Lower leg skin (tissue), 4 donors: Measurements from ENCODE around the gene PARK7. TPM values are rescaled to one million over a fixed set of nuclear protein-coding genes. Genes with fewer than 3 reads are reported as not detected.
"Not testable (repeated sequence)": the region's sequence is repeated elsewhere in the genome, so short reads cannot be mapped to it uniquely, and the experiment has no call there.

Source experiments
- DNase-seq, 2 donors: peaks; one replicate each; pipeline ENCODE4 v3.0.0-alpha.2; 2019; ENCODE audit warnings: low spot score in 2 of 2
- H3K4me3 ChIP-seq: fragments of 200-600 bp; sonication (generic); 2 replicates; pipeline ENCODE4 v1.5.1; 2017; ENCODE audit warnings: mild to moderate bottlenecking, low read depth; ENCODE audit not compliant: poor library complexity, severe bottlenecking
- POLR2A ChIP-seq, 2 donors: fragments of 450-650 bp; IDR thresholded peaks; one replicate each; pipeline ENCODE4 v1.6.1; 2016 to 2017; ENCODE audit warnings: antibody characterized with exemption in 2 of 2, mild to moderate bottlenecking in 1 of 2, moderate library complexity in 1 of 2
- WGBS, 2 donors: methylation state at CpG; one replicate each; pipeline ENCODE4 v1.1.5; 2018; 5-methylcytosine and 5-hydroxymethylcytosine counted together
- intact Hi-C: fragments of 100-400 bp; cut with DNase I; formaldehyde crosslinking; loops from one replicate; pipeline ENCODE4 v1.15.0; 2023; ENCODE audit warnings: low total_unique reads
- total RNA-seq, 4 donors: library from RNA; depleted of rRNA; stranded (reverse); fragments of >200 nt; gene quantifications; one replicate each; pipeline ENCODE4 v1.1.0, GENCODE V29; 2016
- TF ChIP-seq, protein P1 (sequence below), 3 donors: fragments of 450-650 bp; IDR thresholded peaks; one replicate each; pipeline ENCODE4 v1.5.1; 2016; ENCODE audit warnings: antibody characterized with exemption in 3 of 3, mild to moderate bottlenecking in 3 of 3, moderate library complexity in 2 of 3

The PARK7 gene
- total RNA-seq, 4 donors from 2014 or later = 74.8 to 94.0 (median 87.8) TPM

DNA sequence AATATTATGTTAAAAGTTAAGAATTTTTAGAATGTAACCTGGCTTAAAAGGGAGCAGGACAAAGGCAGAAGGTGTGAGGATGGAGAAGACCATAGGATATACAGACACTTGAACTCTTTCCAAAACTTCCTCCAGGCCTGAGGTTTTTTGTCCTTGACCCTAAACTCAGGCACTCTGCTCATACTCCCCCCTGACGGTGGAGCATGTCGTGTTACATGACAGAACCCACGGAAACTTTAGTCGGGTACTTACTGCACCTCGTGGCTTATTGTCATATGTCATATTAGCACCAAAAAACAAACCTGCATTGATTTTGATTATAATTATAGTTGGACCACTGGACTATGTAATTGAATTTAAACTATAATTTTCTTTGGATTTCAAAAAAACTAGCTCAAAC is 41.6 kb upstream of the PARK7 start:
- intact Hi-C loops = no loop called here
- H3K4me3 ChIP-seq = no peak overlapping the region
- no peak for DNase-seq
- 82 to 83% methylated on average over 5 of the region's 5 CpGs for WGBS, 2 donors
- no peak for TF ChIP-seq POLR2A (IDR thresholded peaks at IDR 0.05)
- TF ChIP-seq, protein P1, sequence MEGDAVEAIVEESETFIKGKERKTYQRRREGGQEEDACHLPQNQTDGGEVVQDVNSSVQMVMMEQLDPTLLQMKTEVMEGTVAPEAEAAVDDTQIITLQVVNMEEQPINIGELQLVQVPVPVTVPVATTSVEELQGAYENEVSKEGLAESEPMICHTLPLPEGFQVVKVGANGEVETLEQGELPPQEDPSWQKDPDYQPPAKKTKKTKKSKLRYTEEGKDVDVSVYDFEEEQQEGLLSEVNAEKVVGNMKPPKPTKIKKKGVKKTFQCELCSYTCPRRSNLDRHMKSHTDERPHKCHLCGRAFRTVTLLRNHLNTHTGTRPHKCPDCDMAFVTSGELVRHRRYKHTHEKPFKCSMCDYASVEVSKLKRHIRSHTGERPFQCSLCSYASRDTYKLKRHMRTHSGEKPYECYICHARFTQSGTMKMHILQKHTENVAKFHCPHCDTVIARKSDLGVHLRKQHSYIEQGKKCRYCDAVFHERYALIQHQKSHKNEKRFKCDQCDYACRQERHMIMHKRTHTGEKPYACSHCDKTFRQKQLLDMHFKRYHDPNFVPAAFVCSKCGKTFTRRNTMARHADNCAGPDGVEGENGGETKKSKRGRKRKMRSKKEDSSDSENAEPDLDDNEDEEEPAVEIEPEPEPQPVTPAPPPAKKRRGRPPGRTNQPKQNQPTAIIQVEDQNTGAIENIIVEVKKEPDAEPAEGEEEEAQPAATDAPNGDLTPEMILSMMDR (IDR thresholded peaks at IDR 0.05) = no peak

DNA sequence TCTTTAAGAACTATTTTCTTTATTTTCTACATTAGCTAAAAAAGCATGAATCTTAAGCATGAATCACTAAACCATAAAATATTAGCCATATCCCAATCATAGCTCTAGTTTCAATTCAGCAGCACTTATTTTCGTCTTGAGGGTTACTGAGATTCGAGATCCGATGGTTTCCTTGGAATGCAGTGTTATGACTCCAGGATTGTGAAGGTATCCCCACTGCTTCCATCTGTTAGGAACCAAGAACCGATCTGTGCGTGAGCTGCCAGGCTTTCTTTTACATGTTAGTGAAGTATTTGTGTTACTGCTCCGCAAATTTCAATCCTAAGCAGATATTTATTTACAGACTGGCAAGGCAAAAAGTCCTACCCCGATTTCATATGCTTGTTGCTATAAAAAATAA is 39.7 kb upstream of the PARK7 start:
- no peak for DNase-seq
- TF ChIP-seq, protein P1 (IDR thresholded peaks at IDR 0.05) = no peak
- TF ChIP-seq POLR2A (IDR thresholded peaks at IDR 0.05) = no peak
- intact Hi-C loops = no loop called here
- 92% methylated on average over 7 of the region's 7 CpGs for WGBS, 2 donors
- no peak overlapping the region for H3K4me3 ChIP-seq

GRCh38 chr1:7922301-7922700 is 39.2 kb upstream of the PARK7 start:
- TF ChIP-seq, protein P1 (IDR thresholded peaks at IDR 0.05) = no peak
- no peak for TF ChIP-seq POLR2A (IDR thresholded peaks at IDR 0.05)
- WGBS, 2 donors = 78 to 84% methylated on average over 6 of the region's 6 CpGs
- intact Hi-C loops = no loop called here
- no peak overlapping the region for H3K4me3 ChIP-seq
- no peak for DNase-seq

DNA sequence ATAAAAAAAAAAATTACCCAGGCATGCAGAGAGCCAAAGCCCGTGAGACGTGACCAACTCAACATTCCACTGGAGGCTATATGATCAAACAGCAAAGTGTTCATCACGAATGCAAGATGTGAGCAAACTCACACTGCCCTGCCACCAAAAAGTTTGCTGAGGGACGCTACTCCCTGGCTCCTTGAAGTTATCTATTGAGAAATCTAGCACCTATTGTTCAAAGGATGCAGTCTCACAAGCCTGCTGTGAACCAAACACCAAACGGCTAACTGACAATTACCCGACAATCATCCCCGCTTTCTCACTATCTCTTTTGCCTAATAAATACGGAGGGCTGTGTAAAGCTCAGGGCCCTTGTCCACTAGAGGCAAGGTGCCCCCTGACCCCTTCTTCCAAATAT is 34.5 kb upstream of the PARK7 start:
- WGBS, 2 donors = 54 to 57% methylated on average over 8 of the region's 8 CpGs
- intact Hi-C loops, DNase-seq, H3K4me3 ChIP-seq: not testable (repeated sequence)

- intact Hi-C loops = no loop called here
- no peak for DNase-seq
- no peak for TF ChIP-seq POLR2A (IDR thresholded peaks at IDR 0.05)
- TF ChIP-seq, protein P1 (IDR thresholded peaks at IDR 0.05) = no peak
- WGBS, 2 donors = 87 to 90% methylated on average over 4 of the region's 4 CpGs
- H3K4me3 ChIP-seq = no peak overlapping the region
Measured at GRCh38 chr1:7928247-7928646, 33.3 kb upstream of the PARK7 start.

- intact Hi-C loops = no loop called here
- no peak for TF ChIP-seq POLR2A (IDR thresholded peaks at IDR 0.05)
- TF ChIP-seq, protein P1 (IDR thresholded peaks at IDR 0.05) = no peak
- no peak for DNase-seq
- WGBS, 2 donors = 54 to 58% methylated on average over 7 of the region's 7 CpGs
- no peak overlapping the region for H3K4me3 ChIP-seq
Measured at GRCh38 chr1:7929637-7930036, 31.9 kb upstream of the PARK7 start.
